Neural crest cell (in vitro differentiated cells): ENCODE results near the gene C2CD4D. TPM values are rescaled to one million over a fixed set of nuclear protein-coding genes. Genes with fewer than 3 reads are reported as not detected.
A peak's percentile ranks its signal among the peaks of the same experiment; 100 is the strongest.

Experiments used
- DNase-seq: peaks from one replicate; pipeline ENCODE4 v3.0.0; 2021; ENCODE audit warnings: low read depth, mixed read lengths, low spot score
- H3K27ac Mint-ChIP-seq: one replicate; pipeline ENCODE4 v1.8.0; 2021; ENCODE audit warnings: mild to moderate bottlenecking, mixed read lengths; ENCODE audit not compliant: unreplicated experiment
- H3K27me3 Mint-ChIP-seq: 2 replicates; pipeline ENCODE4 v1.8.0; 2021; ENCODE audit warnings: low read depth, mild to moderate bottlenecking, mixed read lengths
- H3K36me3 Mint-ChIP-seq: 2 replicates; pipeline ENCODE4 v1.8.0; 2021; ENCODE audit warnings: low read depth, mild to moderate bottlenecking, mixed read lengths
- H3K4me1 Mint-ChIP-seq: 2 replicates; pipeline ENCODE4 v1.8.0; 2021; ENCODE audit warnings: mixed read lengths
- H3K4me3 Mint-ChIP-seq: one replicate; pipeline ENCODE4 v1.8.0; 2021; ENCODE audit warnings: mild to moderate bottlenecking, mixed read lengths
- H3K9me3 Mint-ChIP-seq: 2 replicates; pipeline ENCODE4 v1.8.0; 2021; ENCODE audit warnings: mixed read lengths
- total RNA-seq: library from RNA; stranded (reverse); gene quantifications from 2 replicates; pipeline ENCODE4 v1.2.1, GENCODE V29; 2021
- TF ChIP-seq, protein P1 (sequence below): fragments of 200-600 bp; sonication (generic); conservative IDR thresholded peaks from 2 replicates; pipeline ENCODE4 v1.5.0; 2021; ENCODE audit warnings: antibody characterized with exemption, mild to moderate bottlenecking

The C2CD4D gene
- total RNA-seq, 1 donor from 2014 or later = 0.40 TPM

DNA sequence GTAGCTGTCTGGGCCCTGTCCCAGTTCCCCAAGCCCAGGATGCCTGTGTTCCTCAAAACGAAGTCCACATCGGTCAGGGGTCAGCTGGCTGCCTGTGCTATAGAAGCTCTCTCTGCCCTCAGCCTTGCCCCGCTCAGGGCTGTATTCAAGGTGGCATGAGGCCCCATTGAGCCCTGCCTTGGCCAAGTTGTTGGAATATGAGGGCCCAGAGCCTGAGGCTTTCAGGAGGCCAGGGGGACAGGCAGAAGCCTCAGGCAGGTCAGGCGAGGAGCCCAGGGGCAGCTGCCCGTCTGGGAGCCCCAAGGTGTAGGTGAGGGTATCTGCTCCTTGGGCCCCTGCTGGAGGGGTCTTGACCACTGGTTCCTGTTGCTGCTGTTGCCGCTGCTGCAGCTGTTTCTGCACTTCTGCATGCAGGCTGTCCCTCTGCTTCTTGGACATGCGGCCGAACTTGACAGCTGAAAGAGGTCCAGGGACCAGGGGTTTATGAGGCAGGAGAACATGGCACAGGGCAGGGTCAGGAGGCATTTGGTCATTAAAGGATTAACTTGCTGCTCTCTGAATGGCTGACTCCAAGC, 24.6 kb downstream of the C2CD4D start:
- Mint-ChIP-seq H3K4me1 (peaks cover 3% of the 10 kb centered on the region), H3K27me3 (no peaks in the 10 kb centered on the region), H3K36me3 (no peaks in the 10 kb centered on the region), H3K27ac (no peak overlapping the region), H3K9me3 (no peaks in the 10 kb centered on the region), H3K4me3 (no peak overlapping the region)
- TF ChIP-seq, protein P1, sequence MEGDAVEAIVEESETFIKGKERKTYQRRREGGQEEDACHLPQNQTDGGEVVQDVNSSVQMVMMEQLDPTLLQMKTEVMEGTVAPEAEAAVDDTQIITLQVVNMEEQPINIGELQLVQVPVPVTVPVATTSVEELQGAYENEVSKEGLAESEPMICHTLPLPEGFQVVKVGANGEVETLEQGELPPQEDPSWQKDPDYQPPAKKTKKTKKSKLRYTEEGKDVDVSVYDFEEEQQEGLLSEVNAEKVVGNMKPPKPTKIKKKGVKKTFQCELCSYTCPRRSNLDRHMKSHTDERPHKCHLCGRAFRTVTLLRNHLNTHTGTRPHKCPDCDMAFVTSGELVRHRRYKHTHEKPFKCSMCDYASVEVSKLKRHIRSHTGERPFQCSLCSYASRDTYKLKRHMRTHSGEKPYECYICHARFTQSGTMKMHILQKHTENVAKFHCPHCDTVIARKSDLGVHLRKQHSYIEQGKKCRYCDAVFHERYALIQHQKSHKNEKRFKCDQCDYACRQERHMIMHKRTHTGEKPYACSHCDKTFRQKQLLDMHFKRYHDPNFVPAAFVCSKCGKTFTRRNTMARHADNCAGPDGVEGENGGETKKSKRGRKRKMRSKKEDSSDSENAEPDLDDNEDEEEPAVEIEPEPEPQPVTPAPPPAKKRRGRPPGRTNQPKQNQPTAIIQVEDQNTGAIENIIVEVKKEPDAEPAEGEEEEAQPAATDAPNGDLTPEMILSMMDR = no peak
- no peak for DNase-seq

DNA sequence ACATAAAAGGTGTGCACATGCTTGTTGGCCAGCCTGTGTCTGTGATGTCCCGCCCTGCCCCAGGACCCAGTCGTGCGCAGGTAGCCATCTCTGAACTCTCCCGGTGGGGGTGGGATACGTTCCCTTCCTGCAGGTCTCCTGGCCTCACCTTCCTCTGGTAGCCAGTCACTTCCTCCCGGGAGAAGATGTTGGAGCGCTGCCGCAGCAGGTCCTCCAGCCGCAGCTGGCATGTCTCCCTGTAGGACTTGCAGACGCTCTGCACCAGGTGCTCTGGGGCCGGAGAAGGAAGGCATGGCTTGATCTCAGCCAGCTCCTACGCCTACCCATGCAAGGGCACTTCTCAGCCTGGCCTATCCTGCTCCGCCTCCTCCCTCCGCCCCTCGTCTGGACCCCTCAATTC, 25.2 kb downstream of the C2CD4D start:
- Mint-ChIP-seq H3K4me1 (peaks cover 10% of the 10 kb centered on the region), H3K4me3 (no peak overlapping the region), H3K36me3 (no peaks in the 10 kb centered on the region), H3K9me3 (no peaks in the 10 kb centered on the region), H3K27me3 (no peaks in the 10 kb centered on the region), H3K27ac (no peak overlapping the region)
- DNase-seq = no peak
- TF ChIP-seq, protein P1 = no peak

DNA sequence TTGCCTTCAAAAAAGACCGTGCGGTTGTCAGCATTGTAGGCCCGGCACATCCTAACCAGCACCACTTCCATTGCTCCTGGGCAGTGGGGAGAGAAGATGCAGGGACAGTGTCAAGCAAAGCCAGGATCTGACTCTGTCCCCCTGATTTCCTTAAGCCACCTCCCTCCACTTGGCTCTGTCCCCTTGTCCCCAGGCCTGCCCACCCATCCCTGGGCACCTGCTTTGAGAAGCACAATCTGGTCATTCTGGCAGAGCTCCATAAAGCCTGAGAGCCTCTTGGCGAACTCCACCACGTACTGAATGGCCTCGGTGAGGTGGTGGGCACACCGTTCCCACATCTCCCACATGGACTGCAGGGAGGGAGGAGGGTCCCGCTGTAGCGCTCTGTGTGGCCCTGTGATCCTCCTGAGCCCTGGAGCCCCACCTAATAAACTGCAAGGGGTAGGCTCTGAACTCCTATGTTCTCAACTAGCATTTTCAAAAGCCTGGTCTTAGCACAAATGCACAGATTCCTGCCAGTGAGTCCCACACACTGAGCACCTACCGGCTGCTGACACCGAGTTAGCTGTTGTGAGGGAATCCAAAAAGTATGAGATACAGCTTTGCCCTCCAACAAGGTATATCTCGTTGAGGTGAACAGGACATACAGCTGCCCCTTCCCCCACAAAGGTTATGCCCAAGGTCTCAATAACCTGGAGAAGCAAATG, 26.2 kb downstream of the C2CD4D start:
- no peak for DNase-seq
- H3K27me3 Mint-ChIP-seq = no peaks in the 10 kb centered on the region
- TF ChIP-seq, protein P1 = no peak
- no peak overlapping the region for H3K27ac Mint-ChIP-seq
- H3K4me3 Mint-ChIP-seq = no peak overlapping the region
- peaks cover 11% of the 10 kb centered on the region for H3K4me1 Mint-ChIP-seq
- H3K36me3 Mint-ChIP-seq = no peaks in the 10 kb centered on the region
- no peaks in the 10 kb centered on the region for H3K9me3 Mint-ChIP-seq

DNA sequence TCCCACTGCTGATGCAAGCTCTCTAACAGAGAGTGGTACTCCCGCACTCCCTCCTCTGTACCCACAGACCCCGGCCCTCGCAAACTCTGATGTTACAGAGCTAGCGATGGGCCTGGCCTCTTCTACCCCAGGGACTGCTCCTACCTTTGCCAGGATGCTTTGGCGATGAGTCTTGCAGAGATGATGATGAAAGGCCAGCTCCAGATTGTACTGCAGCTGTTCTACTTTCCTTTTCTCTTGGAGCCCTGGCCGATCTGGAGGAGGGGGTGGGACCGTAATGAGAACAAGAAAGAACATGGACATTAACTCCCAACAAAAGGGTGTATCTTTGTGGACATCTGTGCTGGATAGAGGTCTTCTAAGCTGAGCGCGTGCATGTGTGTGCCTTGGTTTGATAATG, 28.4 kb downstream of the C2CD4D start:
- Mint-ChIP-seq H3K27ac (peak overlapping the region; percentile 71), H3K27me3 (peaks cover 12% of the 10 kb centered on the region), H3K4me3 (no peak overlapping the region), H3K9me3 (no peaks in the 10 kb centered on the region), H3K36me3 (no peaks in the 10 kb centered on the region), H3K4me1 (peaks cover 11% of the 10 kb centered on the region)
- TF ChIP-seq, protein P1 = no peak
- DNase-seq = no peak

DNA sequence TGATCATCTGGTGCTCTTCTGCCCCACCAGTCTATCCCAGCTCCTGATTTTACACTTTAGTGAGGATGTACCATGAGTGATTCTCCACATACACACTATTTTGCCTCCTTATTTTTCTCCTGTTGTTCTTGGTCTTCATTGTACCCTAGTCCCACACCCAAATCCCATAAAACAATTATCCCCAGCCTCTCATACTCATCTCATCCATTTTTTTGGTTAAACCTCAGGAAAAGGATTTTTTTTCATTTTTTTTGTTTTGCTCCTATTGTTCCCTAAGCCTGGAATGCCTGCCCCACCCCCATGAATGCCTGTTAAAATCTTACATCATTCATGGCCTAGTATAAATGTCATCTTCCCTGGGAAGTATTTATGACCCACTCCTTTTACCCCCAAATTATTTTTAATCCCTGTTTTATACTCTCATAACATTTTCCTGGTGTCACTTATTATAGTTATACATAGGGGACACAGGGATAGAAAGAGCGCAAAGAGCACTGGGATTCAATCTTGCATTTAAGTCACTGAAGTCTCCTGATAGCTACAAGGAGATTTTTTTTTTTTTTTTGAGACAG, 29.5 kb downstream of the C2CD4D start:
- Mint-ChIP-seq H3K9me3 (no peaks in the 10 kb centered on the region), H3K4me1 (peaks cover 11% of the 10 kb centered on the region), H3K27ac (no peak overlapping the region), H3K4me3 (no peak overlapping the region), H3K36me3 (no peaks in the 10 kb centered on the region), H3K27me3 (peaks cover 12% of the 10 kb centered on the region)
- TF ChIP-seq, protein P1 = no peak
- no peak for DNase-seq
